GM18505 (cell line): ENCODE results near the gene GNG4.

ENCODE experiments used
- ATAC-seq: cut with Tn5 transposase; IDR thresholded peaks from one replicate; pipeline ENCODE4 v1.9.1; 2021; ENCODE audit not compliant: unreplicated experiment
- POLR2A ChIP-seq: IDR thresholded peaks from 4 replicates; pipeline ENCODE4 v1.6.1; 2011; ENCODE audit warnings: borderline replicate concordance; ENCODE audit not compliant: insufficient read depth, insufficient read length; ENCODE audit errors: extremely low read depth

GNG4 gene

DNA sequence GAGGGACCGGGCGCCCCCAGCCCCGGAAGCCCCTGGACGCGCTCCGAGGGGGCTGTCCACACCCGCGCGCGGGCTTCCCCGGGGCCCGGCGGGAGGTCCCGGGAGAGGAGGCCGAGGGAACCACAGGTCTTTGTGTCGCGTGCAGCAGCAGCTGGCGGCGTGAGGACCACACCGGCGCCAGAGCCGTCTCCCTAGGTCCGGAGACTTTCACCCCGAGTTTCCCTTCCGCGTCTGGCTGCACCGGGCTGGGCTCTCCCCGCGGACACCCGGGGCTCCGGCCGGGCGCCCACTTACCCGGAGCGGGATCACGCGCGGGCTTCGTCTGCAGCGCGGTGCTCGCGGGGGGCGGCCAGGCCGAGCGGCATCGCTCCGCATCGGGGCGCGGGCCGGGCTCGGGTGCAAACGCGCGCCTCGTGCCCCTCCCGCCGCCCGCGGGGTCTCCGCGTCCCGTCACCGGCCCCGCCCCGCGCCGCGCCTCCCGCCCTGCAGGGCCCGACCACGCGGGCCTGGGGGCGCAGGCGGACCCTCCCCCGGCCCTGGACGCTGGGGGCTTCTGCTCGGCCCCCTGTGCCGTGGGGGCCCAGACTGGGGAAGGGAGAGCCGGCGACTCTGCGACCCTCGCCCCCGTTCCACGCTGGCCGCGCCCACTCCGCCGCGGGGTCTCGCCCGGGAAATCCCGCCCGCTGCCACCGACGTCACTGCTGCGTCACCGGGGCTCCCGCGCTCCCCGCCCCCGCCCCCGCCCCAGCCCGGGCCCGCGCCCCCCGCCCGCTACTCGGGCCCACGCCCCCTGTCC, at the start of gene GNG4:
Gene GNG4, minus strand, starts transcription at position 417 of the 796 bp plus-strand sequence. CDS start 65,946 bp downstream, outside the sequence.
- no peak for TF ChIP-seq POLR2A
- no peak for ATAC-seq

DNA sequence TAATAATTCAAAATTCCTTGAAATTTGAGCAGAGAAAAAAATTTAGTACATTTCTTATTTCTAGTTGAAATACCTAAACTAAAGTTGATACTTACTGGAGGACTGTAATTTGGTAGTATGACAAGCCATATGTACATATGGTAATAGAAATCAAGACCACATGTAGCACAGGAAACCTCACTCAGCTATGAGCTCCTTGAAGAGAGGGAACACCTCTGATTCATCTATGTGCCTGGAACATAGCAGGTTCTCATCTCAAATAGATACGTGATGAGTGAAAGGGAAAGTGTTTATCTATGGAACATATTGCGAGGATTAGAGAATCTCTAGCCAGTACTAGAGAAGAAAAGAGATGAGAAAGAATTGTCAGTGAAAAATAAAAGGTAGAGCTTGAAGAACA, 47.9 kb upstream of the GNG4 start:
- ATAC-seq = no peak
- TF ChIP-seq POLR2A = no peak

DNA sequence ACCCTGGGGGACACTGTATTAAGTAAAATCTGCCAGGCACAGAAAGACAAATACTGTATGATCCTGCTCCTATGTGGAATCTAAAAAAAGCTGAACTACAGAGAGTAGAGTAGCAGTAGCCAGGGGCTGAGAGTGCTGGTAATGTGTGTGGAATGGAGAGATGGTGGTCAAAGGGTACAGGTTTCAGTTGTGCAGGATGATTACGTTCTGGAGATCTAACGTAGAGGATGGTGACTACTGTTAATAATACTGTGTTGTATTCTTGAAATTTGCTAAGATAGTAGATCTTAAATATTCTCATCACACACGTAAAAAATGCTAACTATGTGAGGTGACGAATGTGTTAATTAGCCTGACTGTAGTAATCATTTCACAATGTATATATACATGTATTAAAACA, 39.8 kb upstream of the GNG4 start:
- no peak for TF ChIP-seq POLR2A
- no peak for ATAC-seq

DNA sequence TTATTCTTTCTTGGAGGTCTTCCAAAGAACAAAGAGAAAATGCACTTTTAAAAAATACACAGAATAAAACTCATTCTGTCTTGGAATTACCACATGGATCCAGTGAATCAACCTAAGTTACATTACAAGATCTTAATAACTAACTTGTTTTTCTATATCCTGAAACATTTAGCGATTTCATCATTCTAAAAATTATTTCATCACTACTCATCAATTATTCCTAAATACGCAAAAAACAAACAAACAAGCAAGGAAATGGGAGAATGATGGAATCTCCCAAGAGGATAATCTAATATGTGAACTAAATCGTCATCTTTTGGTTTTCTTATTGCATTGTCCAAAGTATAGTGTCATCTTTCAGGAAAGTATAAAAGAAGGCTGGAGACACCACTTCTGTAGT, 38.5 kb upstream of the GNG4 start:
- no peak for ATAC-seq
- no peak for TF ChIP-seq POLR2A

DNA sequence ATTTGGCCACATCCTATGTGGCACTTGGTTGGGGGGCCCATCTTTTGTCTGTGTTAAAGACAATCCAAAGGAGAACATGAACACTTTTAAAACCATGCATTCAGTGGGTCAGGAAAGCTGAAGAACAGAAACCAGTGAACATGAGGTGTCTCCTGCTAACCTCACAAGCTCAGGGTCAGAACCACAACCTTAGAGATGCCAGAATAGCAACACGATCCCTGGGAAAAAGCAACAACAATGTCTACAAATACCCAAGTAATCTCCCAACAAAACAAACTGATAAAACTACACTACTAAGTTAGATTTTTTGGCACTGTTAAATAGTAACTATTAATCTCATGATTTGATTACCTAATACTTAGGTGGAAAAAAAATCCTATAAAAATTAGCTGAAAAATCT, 34.1 kb upstream of the GNG4 start:
- ATAC-seq = no peak
- TF ChIP-seq POLR2A = no peak

DNA sequence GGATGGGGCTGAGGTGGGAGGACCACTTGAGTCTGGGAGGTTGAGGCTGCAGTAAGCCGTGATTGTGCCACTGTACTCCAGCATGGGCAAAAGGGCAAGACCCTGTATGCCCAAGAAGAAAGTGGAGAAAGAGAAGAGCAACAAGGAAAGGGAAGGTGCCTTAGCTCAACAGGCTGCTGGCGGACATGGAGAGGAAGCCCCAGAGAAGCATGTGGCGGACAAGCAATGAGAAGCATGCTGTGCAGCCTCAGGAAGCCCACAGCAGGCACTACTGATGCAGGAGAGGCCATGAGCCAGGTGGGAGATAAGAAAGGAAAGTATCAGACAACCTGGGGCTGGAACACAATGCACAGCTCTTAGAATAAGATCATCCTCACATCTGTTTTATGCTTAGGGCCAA, 32.6 kb upstream of the GNG4 start:
- TF ChIP-seq POLR2A = no peak
- no peak for ATAC-seq

DNA sequence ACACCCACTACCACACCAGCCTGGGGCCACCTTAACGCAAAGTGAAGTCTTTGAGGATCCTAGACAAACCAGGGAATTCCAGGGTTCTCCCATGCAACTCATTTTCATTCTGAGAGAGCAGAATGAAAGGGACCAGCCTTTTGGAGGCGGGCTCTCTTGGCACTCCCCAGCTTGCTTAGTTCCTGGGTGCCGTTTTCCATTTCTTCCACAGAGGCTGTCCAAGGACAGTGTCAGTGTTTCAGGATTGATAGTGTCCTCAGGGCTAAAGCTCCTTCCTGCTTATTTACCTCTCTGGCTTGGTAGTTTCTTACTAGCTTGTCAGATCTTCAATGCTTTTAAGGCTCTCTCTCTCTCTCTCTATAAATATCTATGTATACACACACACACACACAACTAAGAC, 30.1 kb upstream of the GNG4 start:
- TF ChIP-seq POLR2A = no peak
- no peak for ATAC-seq

DNA sequence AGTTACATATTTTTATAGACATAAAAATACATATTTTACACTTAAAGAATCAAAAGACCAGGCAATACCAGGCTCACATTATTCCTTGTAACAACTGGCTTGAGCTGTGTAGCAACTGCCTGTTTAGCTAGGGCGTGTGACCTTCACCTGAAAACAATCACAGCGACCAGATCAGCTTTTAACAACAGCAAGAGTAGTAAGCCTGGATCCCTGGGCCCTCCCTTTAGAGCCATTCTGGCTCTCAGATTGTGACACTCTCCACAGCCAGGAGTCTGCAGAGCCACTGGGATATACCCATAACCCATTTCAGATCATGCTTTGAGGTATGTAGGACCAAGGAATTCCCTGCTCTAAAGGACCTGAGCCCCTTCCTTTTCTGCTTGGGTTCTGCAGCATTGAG, 29.4 kb upstream of the GNG4 start:
- TF ChIP-seq POLR2A = no peak
- ATAC-seq = no peak

DNA sequence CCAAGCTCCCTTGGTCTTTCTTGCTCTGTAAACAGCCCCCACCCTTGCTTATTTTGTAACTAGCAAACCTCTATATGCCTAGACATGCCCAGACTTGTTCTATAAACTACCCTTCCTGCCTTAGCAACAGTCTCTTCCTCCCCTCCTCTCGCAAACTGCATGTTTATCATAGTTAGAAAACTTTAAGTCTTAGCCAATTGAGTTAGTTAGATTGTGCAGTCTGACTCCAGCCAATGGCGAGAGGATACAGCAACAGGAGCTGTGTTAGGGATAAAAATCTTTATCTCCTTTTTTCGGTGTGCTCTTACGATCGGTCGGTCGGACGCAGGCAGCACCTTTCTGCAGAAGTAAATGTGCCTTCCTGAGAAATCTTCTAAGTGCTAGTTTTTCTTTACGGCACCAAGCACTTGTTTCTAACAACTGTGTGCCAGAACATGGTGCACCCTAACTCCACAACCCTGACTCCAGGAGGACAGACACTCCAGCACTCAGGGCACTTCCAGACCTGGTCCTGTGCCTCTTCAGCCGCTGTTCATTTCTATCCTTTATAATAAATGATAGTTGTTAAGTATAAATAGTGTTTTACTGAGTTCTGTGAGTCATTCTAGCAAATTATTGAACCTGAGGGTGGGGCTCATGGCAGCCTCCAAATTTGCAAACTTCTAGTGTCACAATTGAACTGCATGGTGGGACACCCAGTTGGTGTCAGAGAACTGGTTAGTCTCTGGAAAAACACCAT, 25.7 kb upstream of the GNG4 start:
- ATAC-seq = no peak
- TF ChIP-seq POLR2A = no peak

DNA sequence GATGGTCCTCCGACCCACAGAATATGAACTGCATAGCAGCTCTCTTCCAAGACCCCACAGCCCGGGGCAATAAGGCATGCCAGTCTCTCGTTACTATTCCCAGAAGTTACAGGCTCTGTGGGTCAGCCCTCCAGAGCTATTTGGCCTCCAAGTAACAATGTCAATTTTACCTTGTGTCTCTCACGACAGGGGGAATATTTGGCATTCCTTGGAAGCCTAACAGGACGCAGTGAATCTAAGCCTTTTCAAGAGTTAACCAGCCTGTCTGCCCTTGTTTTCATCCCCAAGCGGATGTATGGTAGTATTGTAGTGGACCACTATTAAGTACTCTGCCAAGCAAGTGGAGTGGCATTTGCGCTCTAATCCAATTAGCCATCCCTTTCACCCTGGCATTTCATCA, 24.4 kb upstream of the GNG4 start:
- ATAC-seq = no peak
- no peak for TF ChIP-seq POLR2A

DNA sequence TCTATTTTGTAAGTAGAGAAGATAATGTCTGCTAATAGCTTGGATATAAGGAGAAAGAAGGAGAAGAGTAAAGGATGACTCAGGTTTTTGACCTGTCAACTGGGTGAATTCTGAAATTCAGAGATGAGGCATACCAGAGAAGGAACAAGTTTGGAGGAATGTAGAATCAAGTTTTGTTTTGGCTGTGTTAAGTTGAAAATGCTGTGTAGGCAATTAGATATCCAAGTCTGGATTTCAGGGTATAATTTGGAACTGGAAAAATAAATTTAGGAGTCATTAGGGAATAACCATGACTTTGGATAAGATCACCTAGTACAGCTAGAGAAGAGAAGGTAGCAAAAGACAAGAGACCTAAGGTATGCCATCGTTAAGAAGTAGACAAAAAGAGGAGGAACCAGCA, 22.4 kb upstream of the GNG4 start:
- TF ChIP-seq POLR2A = no peak
- no peak for ATAC-seq

DNA sequence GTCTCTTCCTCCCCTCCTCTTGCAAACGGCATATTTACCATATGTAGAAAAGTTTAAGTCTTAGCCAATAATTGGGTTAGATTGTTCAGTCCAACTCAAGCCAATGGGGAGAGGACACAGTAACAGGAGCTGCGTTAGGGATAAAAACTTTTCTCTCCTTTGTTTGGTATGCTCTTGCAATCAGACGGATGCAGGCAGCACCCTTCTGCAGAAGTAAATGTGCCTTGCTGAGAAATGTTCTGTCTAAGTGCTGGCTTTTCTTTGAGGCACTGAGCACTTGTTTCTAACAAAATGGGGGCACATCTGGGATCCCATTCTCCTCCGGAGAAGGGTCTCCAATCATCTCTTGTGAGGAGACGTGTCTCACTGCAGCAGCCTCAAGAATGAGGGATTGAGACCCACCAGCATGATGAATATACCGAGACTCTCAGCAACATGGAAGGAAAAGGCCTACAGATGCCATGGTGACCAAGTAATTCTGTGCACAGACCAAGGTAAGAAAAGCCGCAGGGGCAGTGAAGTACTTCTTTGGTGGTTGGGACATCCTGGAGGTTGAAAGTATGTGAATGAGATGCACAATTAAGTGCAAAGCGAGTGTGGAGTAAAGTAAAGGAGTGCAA, 20.7 kb upstream of the GNG4 start:
- ATAC-seq = no peak

DNA sequence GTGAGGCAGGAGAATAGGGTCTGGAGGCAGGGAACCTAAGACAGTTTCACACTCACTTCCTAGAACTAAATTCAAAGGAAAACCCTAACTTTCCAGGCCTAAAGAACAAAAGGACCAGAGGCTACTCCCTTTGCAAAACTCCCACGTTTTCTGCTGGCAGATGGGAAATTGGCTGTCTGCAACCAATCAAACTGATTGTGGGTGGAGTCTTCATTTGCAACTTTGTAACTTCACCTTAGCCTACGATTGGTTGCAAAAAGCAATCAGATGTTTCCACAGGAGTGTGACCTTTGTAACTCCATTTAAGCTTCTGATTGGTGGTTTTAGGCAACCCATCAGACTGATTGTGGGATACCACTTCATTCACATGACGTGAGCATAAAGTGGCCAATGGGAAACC, 19.7 kb upstream of the GNG4 start:
- TF ChIP-seq POLR2A = no peak
- ATAC-seq = no peak

More for the DNA sequence above, 20.7 kb upstream of the GNG4 start:
- TF ChIP-seq POLR2A = no peak

DNA sequence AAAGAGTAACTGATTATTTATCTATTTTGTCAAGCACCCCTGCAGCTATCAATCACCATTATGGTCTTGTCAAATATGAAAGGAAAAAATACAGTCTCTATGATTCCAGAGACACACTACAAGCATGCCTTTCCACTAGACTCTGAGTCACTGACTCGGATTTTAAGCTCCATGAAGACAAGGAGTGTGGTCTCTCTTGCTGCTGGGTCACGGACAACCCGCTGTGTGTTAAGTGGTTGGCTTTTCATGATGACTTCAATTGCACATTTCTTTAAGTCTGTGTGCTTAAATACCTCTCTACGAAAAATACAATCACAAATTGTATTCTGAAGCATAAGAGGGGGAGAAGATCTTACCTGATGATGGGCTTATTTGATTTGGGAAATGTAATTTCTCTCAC, 14.0 kb upstream of the GNG4 start:
- no peak for ATAC-seq
- no peak for TF ChIP-seq POLR2A

DNA sequence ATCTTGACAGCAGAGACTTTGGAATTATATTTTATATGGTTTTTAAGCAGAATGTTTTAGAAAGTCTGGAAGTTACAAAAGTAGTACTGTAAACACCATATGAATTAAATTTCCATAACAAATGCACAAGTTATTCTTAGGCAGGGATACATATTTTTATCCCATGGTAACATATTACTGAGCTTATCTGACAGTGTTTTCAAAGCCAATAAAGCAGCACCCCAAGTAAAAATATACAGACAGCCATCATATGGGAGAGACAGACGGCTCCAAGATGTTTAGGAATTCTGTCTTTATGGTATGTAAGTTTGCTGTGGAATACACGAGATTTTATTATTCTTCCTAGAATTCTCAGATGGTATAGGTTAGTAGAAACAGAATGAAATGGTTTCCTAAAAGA, 12.0 kb upstream of the GNG4 start:
- no peak for ATAC-seq
- no peak for TF ChIP-seq POLR2A
